Natural killer cell (primary cell): Measurements from ENCODE around the gene CCDC197. TPM values are rescaled to one million over a fixed set of nuclear protein-coding genes. Genes with fewer than 3 reads are reported as not detected.

Experiments used
- ATAC-seq, 3 donors: fragments of 150-1000 bp in 2 of 3; fragments of 200-7000 bp in 1 of 3; cut with Tn5 transposase; 1 replicate in 1 of 3; 2 replicates in 2 of 3; pipeline ENCODE4 v1.10.0; 2021; ENCODE audit warnings: mild to moderate bottlenecking in 2 of 3, moderate library complexity in 2 of 3
- DNase-seq, 2 donors: peaks; one replicate each; pipeline versions ENCODE4 v3.0.0 to v3.0.0-alpha.2; 2013 to 2021; ENCODE audit warnings: mixed read lengths in 1 of 2
- H3K27ac ChIP-seq: one replicate; pipeline ENCODE4 v1.5.1; 2013; ENCODE audit warnings: mild to moderate bottlenecking, low read length
- H3K27me3 ChIP-seq: one replicate; pipeline ENCODE4 v1.6.1; 2013; ENCODE audit warnings: low read length; ENCODE audit not compliant: control insufficient read depth, insufficient read depth
- H3K36me3 ChIP-seq: one replicate; pipeline ENCODE4 v1.6.1; 2013; ENCODE audit warnings: low read length; ENCODE audit not compliant: control insufficient read depth, insufficient read depth
- H3K4me1 ChIP-seq: one replicate; pipeline ENCODE4 v1.6.1; 2013; ENCODE audit warnings: low read length; ENCODE audit not compliant: control insufficient read depth, insufficient read depth
- H3K4me3 ChIP-seq: one replicate; pipeline ENCODE4 v1.5.1; 2013; ENCODE audit warnings: low read length
- H3K9me3 ChIP-seq: one replicate; pipeline ENCODE4 v1.6.1; 2013; ENCODE audit warnings: low read length; ENCODE audit not compliant: control insufficient read depth, insufficient read depth
- H3K27ac Mint-ChIP-seq, 2 donors: one replicate each; pipeline ENCODE4 v1.8.0; 2022; ENCODE audit warnings: mild to moderate bottlenecking in 2 of 2, mixed read lengths in 2 of 2, moderate library complexity in 1 of 2
- H3K27me3 Mint-ChIP-seq, 2 donors: one replicate each; pipeline ENCODE4 v1.8.0; 2022; ENCODE audit warnings: low read depth in 2 of 2, mixed read lengths in 2 of 2
- H3K36me3 Mint-ChIP-seq: one replicate; pipeline ENCODE4 v1.8.0; 2022; ENCODE audit warnings: mixed read lengths
- H3K4me1 Mint-ChIP-seq, 2 donors: one replicate each; pipeline ENCODE4 v1.8.0; 2022; ENCODE audit warnings: mixed read lengths in 2 of 2
- H3K4me3 Mint-ChIP-seq: one replicate; pipeline ENCODE4 v1.8.0; 2022; ENCODE audit warnings: mild to moderate bottlenecking, moderate library complexity, mixed read lengths
- H3K9me3 Mint-ChIP-seq, 2 donors: one replicate each; pipeline ENCODE4 v1.8.0; 2022; ENCODE audit warnings: mixed read lengths in 2 of 2
- WGBS: methylation state at CpG from one replicate; pipeline ENCODE4 v1.1.7; 2013; ENCODE audit warnings: missing lambda C conversion rate; ENCODE audit not compliant: insufficient coverage; 5-methylcytosine and 5-hydroxymethylcytosine counted together
- intact Hi-C: fragments of 100-400 bp; cut with micrococcal nuclease; formaldehyde crosslinking; loops from one replicate; pipeline ENCODE4 v1.14.2; 2022
- total RNA-seq, 4 donors: library from RNA; stranded (reverse); fragments of 120-200 nt in 1 of 4; gene quantifications; one replicate each; pipeline versions ENCODE4 v1.2.3 to v1.2.4, GENCODE V29; 2013 to 2022
- TF ChIP-seq, protein P1 (sequence below): fragments of 200-600 bp; IDR thresholded peaks from one replicate; pipeline ENCODE4 v1.8.0; 2022; ENCODE audit warnings: antibody characterized with exemption

The CCDC197 gene
- total RNA-seq, 3 donors from 2014 or later (not counting 1 experiment from before 2014, with no cell fraction given) = not detected

DNA sequence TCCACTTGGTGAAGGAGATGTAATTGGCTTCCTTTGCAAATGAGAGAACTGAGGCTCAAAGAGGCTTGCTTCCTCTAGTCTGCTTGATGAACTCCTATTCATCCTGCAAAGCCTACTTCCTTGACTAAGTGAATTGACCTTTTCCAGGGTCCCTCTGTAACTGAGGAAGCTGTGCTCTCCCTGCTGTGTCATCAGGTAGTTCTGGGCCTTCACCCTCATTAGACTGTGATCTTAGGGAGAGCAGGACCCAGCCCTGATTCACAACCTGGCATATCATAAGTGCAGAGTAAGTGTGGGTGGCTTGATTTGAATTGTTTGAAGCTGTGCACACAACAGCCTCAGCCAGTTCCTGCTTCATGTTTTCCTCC is 37.0 kb upstream of the CCDC197 start:
- TF ChIP-seq, protein P1, sequence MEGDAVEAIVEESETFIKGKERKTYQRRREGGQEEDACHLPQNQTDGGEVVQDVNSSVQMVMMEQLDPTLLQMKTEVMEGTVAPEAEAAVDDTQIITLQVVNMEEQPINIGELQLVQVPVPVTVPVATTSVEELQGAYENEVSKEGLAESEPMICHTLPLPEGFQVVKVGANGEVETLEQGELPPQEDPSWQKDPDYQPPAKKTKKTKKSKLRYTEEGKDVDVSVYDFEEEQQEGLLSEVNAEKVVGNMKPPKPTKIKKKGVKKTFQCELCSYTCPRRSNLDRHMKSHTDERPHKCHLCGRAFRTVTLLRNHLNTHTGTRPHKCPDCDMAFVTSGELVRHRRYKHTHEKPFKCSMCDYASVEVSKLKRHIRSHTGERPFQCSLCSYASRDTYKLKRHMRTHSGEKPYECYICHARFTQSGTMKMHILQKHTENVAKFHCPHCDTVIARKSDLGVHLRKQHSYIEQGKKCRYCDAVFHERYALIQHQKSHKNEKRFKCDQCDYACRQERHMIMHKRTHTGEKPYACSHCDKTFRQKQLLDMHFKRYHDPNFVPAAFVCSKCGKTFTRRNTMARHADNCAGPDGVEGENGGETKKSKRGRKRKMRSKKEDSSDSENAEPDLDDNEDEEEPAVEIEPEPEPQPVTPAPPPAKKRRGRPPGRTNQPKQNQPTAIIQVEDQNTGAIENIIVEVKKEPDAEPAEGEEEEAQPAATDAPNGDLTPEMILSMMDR = no peak
- peak in 1 of 2 donors; percentile 38 for DNase-seq
- H3K4me1 Mint-ChIP-seq = peaks cover 90 to 98% of the 10 kb centered on the region in 2 donors
- no peak for ATAC-seq
- intact Hi-C loops = loop anchor here (5.0 kb wide), 1 partner anchor 122 kb away; the partner anchor contains the start of genes DDX24 and IFI27L1
- Histone ChIP-seq H3K36me3 (no peaks in the 10 kb centered on the region), H3K4me3 (no peak overlapping the region), H3K27ac (peak overlapping the region; percentile 81), H3K4me1 (peaks cover 94% of the 10 kb centered on the region), H3K27me3 (no peaks in the 10 kb centered on the region), H3K9me3 (no peaks in the 10 kb centered on the region)
- peak overlapping the region; percentile 95 to 97 for H3K27ac Mint-ChIP-seq
- no peaks in the 10 kb centered on the region for H3K36me3 Mint-ChIP-seq
- peaks cover 3 to 6% of the 10 kb centered on the region in 2 donors for H3K9me3 Mint-ChIP-seq
- no peaks in the 10 kb centered on the region for H3K27me3 Mint-ChIP-seq
- no peak overlapping the region for H3K4me3 Mint-ChIP-seq

DNA sequence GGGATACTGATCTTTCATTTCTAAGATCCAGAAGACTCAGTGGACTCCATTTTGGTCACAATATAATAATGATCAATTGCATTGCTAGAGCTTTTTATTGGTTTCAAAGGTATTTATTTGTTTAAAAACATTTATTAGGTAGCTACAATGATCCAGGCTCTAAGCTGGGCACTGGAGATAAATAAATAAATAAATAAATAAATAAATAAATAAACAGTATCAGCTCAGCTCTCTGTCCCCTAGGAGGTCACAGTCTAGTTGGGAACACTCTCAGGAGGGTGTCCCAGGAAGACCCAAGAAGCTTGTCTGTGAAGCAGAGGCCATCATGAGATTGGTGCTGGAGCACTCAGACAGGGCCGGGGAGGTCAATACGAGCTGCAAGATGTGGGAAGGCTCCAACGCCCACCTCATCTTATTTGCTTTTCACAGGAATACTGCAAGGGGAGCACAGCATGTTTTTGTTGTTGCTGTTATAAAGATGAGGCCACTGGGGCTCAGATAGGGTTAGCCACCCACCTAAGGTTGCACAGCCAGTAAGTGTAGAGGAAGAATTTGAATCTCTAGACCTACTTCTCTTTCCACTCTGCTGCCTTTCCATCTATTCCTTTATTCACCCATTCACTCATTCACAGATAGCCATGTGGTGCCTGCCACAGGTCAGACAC is 36.2 kb upstream of the CCDC197 start:
- Mint-ChIP-seq H3K27me3 (no peaks in the 10 kb centered on the region), H3K36me3 (no peaks in the 10 kb centered on the region), H3K4me3 (peak overlapping the region; percentile 81), H3K27ac (peak overlapping the region; percentile 95 to 97), H3K9me3 (peaks cover 3 to 6% of the 10 kb centered on the region in 2 donors), H3K4me1 (peaks cover 89 to 98% of the 10 kb centered on the region in 2 donors)
- intact Hi-C loops = loop anchor here (5.0 kb wide), 1 partner anchor 121 kb away; the partner anchor contains the start of genes DDX24 and IFI27L1
- Histone ChIP-seq H3K36me3 (no peaks in the 10 kb centered on the region), H3K27me3 (no peaks in the 10 kb centered on the region), H3K4me3 (no peak overlapping the region), H3K9me3 (no peaks in the 10 kb centered on the region), H3K27ac (peak overlapping the region; percentile 93), H3K4me1 (peaks cover 89% of the 10 kb centered on the region)
- WGBS = 94% methylated on average over 3 of the region's 3 CpGs
- no peak for DNase-seq
- TF ChIP-seq, protein P1 = no peak
- ATAC-seq = no peak

DNA sequence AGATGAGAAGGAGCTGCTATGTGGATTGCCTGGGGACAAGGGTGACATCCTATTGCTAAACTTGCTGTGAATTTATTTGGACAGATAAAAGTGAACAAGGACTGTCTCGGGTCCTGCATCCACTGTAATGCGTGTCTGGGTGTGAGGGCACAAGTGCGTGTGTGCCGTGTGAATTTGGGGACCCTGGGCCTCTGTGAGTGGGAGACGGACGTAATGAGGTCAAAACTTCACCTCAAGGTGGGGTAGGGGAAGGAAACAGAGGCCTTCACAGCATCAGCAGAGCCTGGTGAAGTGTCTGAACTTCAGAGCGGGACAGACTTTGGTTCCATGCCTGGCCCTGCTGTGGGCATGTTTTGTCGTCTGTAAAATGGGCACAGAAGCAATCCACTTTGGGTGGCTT is 35.5 kb upstream of the CCDC197 start:
- H3K4me1 ChIP-seq = peaks cover 89% of the 10 kb centered on the region
- peak in 1 of 2 donors; percentile 43 for DNase-seq
- Mint-ChIP-seq H3K9me3 (peaks cover 3 to 6% of the 10 kb centered on the region in 2 donors), H3K36me3 (no peaks in the 10 kb centered on the region), H3K4me1 (peaks cover 83 to 92% of the 10 kb centered on the region in 2 donors), H3K27ac (peak overlapping the region; percentile 95 to 97), H3K4me3 (peak overlapping the region; percentile 81), H3K27me3 (no peaks in the 10 kb centered on the region)
- H3K27ac ChIP-seq = peak overlapping the region; percentile 93
- intact Hi-C loops = loop anchor here (5.0 kb wide), 1 partner anchor 121 kb away; the partner anchor contains the start of genes DDX24 and IFI27L1
- ATAC-seq = no peak
- TF ChIP-seq, protein P1 = no peak
- no peaks in the 10 kb centered on the region for H3K27me3 ChIP-seq
- no peaks in the 10 kb centered on the region for H3K9me3 ChIP-seq
- H3K4me3 ChIP-seq = no peak overlapping the region
- 48% methylated on average over 8 of the region's 8 CpGs for WGBS
- H3K36me3 ChIP-seq = no peaks in the 10 kb centered on the region
